ENCODE results near the gene NOP9. TPM values are rescaled to one million over a fixed set of nuclear protein-coding genes. Genes with fewer than 3 reads are reported as not detected.

NOP9 gene
- total RNA-seq, 2 experiments from 2014 or later, result 33.5 to 33.6 TPM

GRCh38 chr14:24316597-24316950 is 16.9 kb downstream of the NOP9 start:
- Mint-ChIP-seq H3K4me3 (no peak overlapping the region), H3K36me3 (ENCODE audit: low read depth) (peaks cover 9% of the 10 kb centered on the region), H3K27me3 (no peaks in the 10 kb centered on the region), H3K9me3 (no peaks in the 10 kb centered on the region), H3K27ac (no peak overlapping the region), H3K4me1 (ENCODE audit: low read depth) (peaks cover 47% of the 10 kb centered on the region)
- ATAC-seq (no peak), DNase-seq (no peak)
- intact Hi-C loops (cut with micrococcal nuclease), result no loop called here
- ChIA-PET POLR2A (interaction anchor here (0.5 to 1.9 kb wide), 5 partner anchors 8 to 149 kb away, joined by 3 to 4 read pairs (median 4); partner anchors contain the start of genes CBLN3 and KHNYN), CTCF (interaction anchor here (1.9 to 10.2 kb wide), 2 partner anchors 9 to 17 kb away, joined by 7 to 88 read pairs; partner anchors contain the start of genes ADCY4 and CIDEB)
- no peak for TF ChIP-seq CTCF (IDR thresholded peaks at IDR 0.05)

- TF ChIP-seq CTCF (IDR thresholded peaks at IDR 0.05), result no peak
- intact Hi-C loops (cut with micrococcal nuclease), result no loop called here
- DNase-seq, result no peak
- Mint-ChIP-seq H3K4me3 (no peak overlapping the region), H3K36me3 (ENCODE audit: low read depth) (peaks cover 9% of the 10 kb centered on the region), H3K9me3 (no peaks in the 10 kb centered on the region), H3K27me3 (no peaks in the 10 kb centered on the region), H3K27ac (no peak overlapping the region), H3K4me1 (ENCODE audit: low read depth) (peaks cover 39% of the 10 kb centered on the region)
- peak; percentile 14 for ATAC-seq
- CTCF ChIA-PET, result interaction anchor here (1.3 to 10.2 kb wide), 7 partner anchors 8 to 119 kb away, joined by 3 to 88 read pairs (median 7); partner anchors contain the start of genes ADCY4, CIDEB, LTB4R and LTB4R2
- POLR2A ChIA-PET, result interaction anchor here (0.6 to 1.9 kb wide), 4 partner anchors 8 to 149 kb away, joined by 3 to 4 read pairs (median 4); partner anchors contain the start of genes CBLN3 and KHNYN
Observed at GRCh38 chr14:24317141-24317928, 17.7 kb downstream of the NOP9 start.

- H3K27me3 Mint-ChIP-seq, result no peaks in the 10 kb centered on the region
- intact Hi-C loops (cut with micrococcal nuclease), result no loop called here
- ChIA-PET POLR2A (interaction anchor here (0.6 kb wide), 1 partner anchor 12 kb away, joined by 3 read pairs; no protein-coding TSS in a partner anchor), CTCF (interaction anchor here (1.0 to 10.2 kb wide), 5 partner anchors 8 to 13 kb away, joined by 3 to 88 read pairs (median 5); partner anchors contain the start of genes ADCY4, CIDEB, LTB4R and LTB4R2)
- TF ChIP-seq CTCF (IDR thresholded peaks at IDR 0.05), result no peak
- DNase-seq (no peak), ATAC-seq (no peak)
- no peak overlapping the region for H3K27ac Mint-ChIP-seq
- no peaks in the 10 kb centered on the region for H3K9me3 Mint-ChIP-seq
- no peak overlapping the region for H3K4me3 Mint-ChIP-seq
- peaks cover 6% of the 10 kb centered on the region for H3K4me1 Mint-ChIP-seq (ENCODE audit: low read depth)
- no peaks in the 10 kb centered on the region for H3K36me3 Mint-ChIP-seq (ENCODE audit: low read depth)
Observed at GRCh38 chr14:24321212-24321975, 21.7 kb downstream of the NOP9 start.

- ChIA-PET POLR2A (interaction anchor here (1.2 kb wide), 1 partner anchor 12 kb away, joined by 4 read pairs; the partner anchor contains the start of gene LTB4R2), CTCF (interaction anchor here (1.2 to 10.2 kb wide), 4 partner anchors 11 to 109 kb away, joined by 3 to 88 read pairs (median 12); partner anchors contain the start of genes ADCY4, CIDEB and LTB4R)
- DNase-seq, result no peak
- no peak for TF ChIP-seq CTCF (IDR thresholded peaks at IDR 0.05)
- H3K27ac Mint-ChIP-seq, result no peak overlapping the region
- ATAC-seq, result no peak
- H3K36me3 Mint-ChIP-seq (ENCODE audit: low read depth), result no peaks in the 10 kb centered on the region
- intact Hi-C loops (cut with micrococcal nuclease), result no loop called here
- H3K4me1 Mint-ChIP-seq (ENCODE audit: low read depth), result peaks cover 7% of the 10 kb centered on the region
- H3K27me3 Mint-ChIP-seq, result no peaks in the 10 kb centered on the region
- no peak overlapping the region for H3K4me3 Mint-ChIP-seq
- no peaks in the 10 kb centered on the region for H3K9me3 Mint-ChIP-seq
Observed at GRCh38 chr14:24322672-24323071, 23.0 kb downstream of the NOP9 start.
